Epithelial cell of esophagus (primary cell): Measurements from ENCODE around the gene IFT80.

Experiments
- DNase-seq: peaks from one replicate; pipeline ENCODE4 v3.0.0; 2010; ENCODE audit warnings: low read depth
- H3K4me3 ChIP-seq: 2 replicates; pipeline ENCODE4 v1.5.1; 2011; ENCODE audit warnings: mild to moderate bottlenecking, low read length, control low read depth
- CTCF ChIP-seq: IDR thresholded peaks from 2 replicates; pipeline ENCODE4 v1.5.1; 2011; ENCODE audit warnings: low read depth, mild to moderate bottlenecking, low read length, control low read depth, inconsistent platforms; ENCODE audit not compliant: insufficient read depth; ENCODE audit errors: missing control alignments

IFT80 gene

GRCh38 chr3:160412477-160412876, 13.5 kb upstream of the IFT80 start:
- DNase-seq: no peak
- TF ChIP-seq CTCF: no peak
- no peak overlapping the region for H3K4me3 ChIP-seq

- no peak overlapping the region for H3K4me3 ChIP-seq
- TF ChIP-seq CTCF: no peak
- DNase-seq: no peak
These were observed 11.0 kb upstream of the IFT80 start for GRCh38 chr3:160409812-160410610.

- peak overlapping the region; percentile 98 for H3K4me3 ChIP-seq
- no peak for TF ChIP-seq CTCF
- DNase-seq: peak; percentile 9
These were observed 4.9 kb upstream of the IFT80 start for GRCh38 chr3:160403796-160404470.

- peak; percentile 5 for DNase-seq
- TF ChIP-seq CTCF: no peak
- peak overlapping the region; percentile 98 for H3K4me3 ChIP-seq
These were observed 4.1 kb upstream of the IFT80 start for GRCh38 chr3:160403028-160403545.

GRCh38 chr3:160402221-160403027, 3.4 kb upstream of the IFT80 start:
- peak overlapping the region; percentile 98 for H3K4me3 ChIP-seq

More at GRCh38 chr3:160402221-160403027, 3.4 kb upstream of the IFT80 start:
- peak; percentile 4 for DNase-seq
- TF ChIP-seq CTCF: no peak
